HG03025 (cell line): ENCODE measurements around the gene RNPEP.
"Not testable (repeated sequence)": the region's sequence is repeated elsewhere in the genome, so short reads cannot be mapped to it uniquely, and the experiment has no call there.

Source experiments
- ATAC-seq: cut with Tn5 transposase; IDR thresholded peaks from one replicate; pipeline ENCODE4 v1.9.1; 2021; ENCODE audit warnings: mild to moderate bottlenecking, moderate library complexity; ENCODE audit not compliant: unreplicated experiment, low FRiP score

Gene RNPEP

GRCh38 chr1:201955729-201956143 lies 26.7 kb upstream of the RNPEP start:
- ATAC-seq = no peak

GRCh38 chr1:201958348-201958747 lies 24.1 kb upstream of the RNPEP start:
- no peak for ATAC-seq

- not testable (repeated sequence) for ATAC-seq
Observed at GRCh38 chr1:201962382-201962781, 20.1 kb upstream of the RNPEP start.

- no peak for ATAC-seq
Observed at GRCh38 chr1:201964261-201964660, 18.2 kb upstream of the RNPEP start.

GRCh38 chr1:201966171-201966570 lies 16.3 kb upstream of the RNPEP start:
- no peak for ATAC-seq

GRCh38 chr1:201968202-201968925 lies 14.1 kb upstream of the RNPEP start:
- no peak for ATAC-seq

- no peak for ATAC-seq
Observed at GRCh38 chr1:201970334-201971159, 11.9 kb upstream of the RNPEP start.

GRCh38 chr1:201982082-201982622 lies 296 bp upstream of the RNPEP start:
- ATAC-seq = no peak

GRCh38 chr1:201983380-201983805 lies 945 bp downstream of the RNPEP start:
- ATAC-seq = no peak

GRCh38 chr1:201984446-201984845 lies 2.0 kb downstream of the RNPEP start:
- ATAC-seq = no peak

GRCh38 chr1:201985355-201985754 lies 2.9 kb downstream of the RNPEP start:
- no peak for ATAC-seq

- no peak for ATAC-seq
Observed at GRCh38 chr1:201988601-201989000, 6.2 kb downstream of the RNPEP start.

GRCh38 chr1:201989354-201990128 lies 7.1 kb downstream of the RNPEP start:
- ATAC-seq = no peak

GRCh38 chr1:201990427-201990826 lies 8.0 kb downstream of the RNPEP start:
- ATAC-seq = no peak

- ATAC-seq = no peak
Observed at GRCh38 chr1:201999625-202000238, 17.3 kb downstream of the RNPEP start.

- ATAC-seq = no peak
Observed at GRCh38 chr1:202002507-202002906, 20.1 kb downstream of the RNPEP start.

- ATAC-seq = no peak
Observed at GRCh38 chr1:202004711-202005110, 22.3 kb downstream of the RNPEP start.

- ATAC-seq = no peak
Observed at GRCh38 chr1:202005958-202006357, 23.5 kb downstream of the RNPEP start.

GRCh38 chr1:202007304-202007703 lies 24.9 kb downstream of the RNPEP start:
- no peak for ATAC-seq

- ATAC-seq = no peak
Observed at GRCh38 chr1:202007805-202008489, 25.5 kb downstream of the RNPEP start.
